Epidermal melanocyte (primary cell): ENCODE data around the gene NIPAL3.
"Not testable (repeated sequence)": the region's sequence is repeated elsewhere in the genome, so short reads cannot be mapped to it uniquely, and the experiment has no call there.

Experiments used
- DNase-seq: peaks from one replicate; pipeline ENCODE4 v3.0.0; 2011; ENCODE audit warnings: low spot score; ENCODE audit not compliant: insufficient read length

Gene NIPAL3

GRCh38 chr1:24455272-24455671 lies 39.7 kb downstream of the NIPAL3 start:
- DNase-seq, result no peak

GRCh38 chr1:24457866-24458265 lies 42.3 kb downstream of the NIPAL3 start:
- DNase-seq, result no peak

GRCh38 chr1:24459551-24460266 lies 44.1 kb downstream of the NIPAL3 start:
- DNase-seq, result peak; percentile 17

- not testable (repeated sequence) for DNase-seq
These were observed 46.5 kb downstream of the NIPAL3 start for GRCh38 chr1:24462128-24462527.

GRCh38 chr1:24463776-24464735 lies 48.5 kb downstream of the NIPAL3 start:
- DNase-seq, result no peak

- no peak for DNase-seq
These were observed 49.5 kb downstream of the NIPAL3 start for GRCh38 chr1:24465099-24465498.

GRCh38 chr1:24465638-24466037 lies 50.0 kb downstream of the NIPAL3 start:
- no peak for DNase-seq

- DNase-seq, result no peak
These were observed 53.2 kb downstream of the NIPAL3 start for GRCh38 chr1:24468685-24469316.

GRCh38 chr1:24470592-24470991 lies 55.0 kb downstream of the NIPAL3 start:
- DNase-seq, result no peak

- no peak for DNase-seq
These were observed 57.1 kb downstream of the NIPAL3 start for GRCh38 chr1:24472527-24473251.

- DNase-seq, result no peak
These were observed 58.6 kb downstream of the NIPAL3 start for GRCh38 chr1:24474193-24474592.

GRCh38 chr1:24475700-24476099 lies 60.1 kb downstream of the NIPAL3 start:
- no peak for DNase-seq

- DNase-seq, result no peak
These were observed 61.0 kb downstream of the NIPAL3 start for GRCh38 chr1:24476571-24476970.

GRCh38 chr1:24477309-24477708 lies 61.7 kb downstream of the NIPAL3 start:
- no peak for DNase-seq

GRCh38 chr1:24481101-24481500 lies 65.5 kb downstream of the NIPAL3 start:
- DNase-seq, result no peak

GRCh38 chr1:24481843-24482610 lies 66.4 kb downstream of the NIPAL3 start:
- DNase-seq, result no peak

GRCh38 chr1:24483441-24483840 lies 67.8 kb downstream of the NIPAL3 start:
- DNase-seq, result no peak

- no peak for DNase-seq
These were observed 68.6 kb downstream of the NIPAL3 start for GRCh38 chr1:24484199-24484598.

GRCh38 chr1:24486331-24487065 lies 70.9 kb downstream of the NIPAL3 start:
- DNase-seq, result no peak

GRCh38 chr1:24487455-24487854 lies 71.9 kb downstream of the NIPAL3 start:
- no peak for DNase-seq
